GM12878 (cell line): ENCODE data around the gene WDR48. TPM values are rescaled to one million over a fixed set of nuclear protein-coding genes. Genes with fewer than 3 reads are reported as not detected.

Experiments
- ATF2 ChIP-seq: IDR thresholded peaks from 2 replicates; pipeline ENCODE4 v1.6.1; 2012; ENCODE audit warnings: low read length, inconsistent platforms
- BCL11A ChIP-seq: IDR thresholded peaks from 2 replicates; pipeline ENCODE4 v1.6.1; 2011; ENCODE audit warnings: low read depth, low read length
- CHD1 ChIP-seq: IDR thresholded peaks from 2 replicates; pipeline ENCODE4 v1.6.1; 2012; ENCODE audit warnings: low read depth, low read length, improper control_type of control experiment
- CTCF ChIP-seq, 3 experiments: IDR thresholded peaks in 2 of 3; conservative IDR thresholded peaks in 1 of 3; 2 replicates each; pipeline ENCODE4 v1.5.1; 2011; ENCODE audit warnings: low read depth in 3 of 3, low read length in 3 of 3, mild to moderate bottlenecking in 3 of 3, control low read depth in 2 of 3, moderate library complexity in 2 of 3, inconsistent platforms in 1 of 3, mixed read lengths in 1 of 3; ENCODE audit not compliant: control insufficient read depth in 2 of 3, insufficient read depth in 1 of 3; ENCODE audit errors: extremely low read depth in 1 of 3
- CUX1 ChIP-seq: IDR thresholded peaks from 2 replicates; pipeline ENCODE4 v1.6.1; 2012; ENCODE audit warnings: improper control_type of control experiment, low read depth, low read length; ENCODE audit not compliant: insufficient replicate concordance
- EED ChIP-seq: sonication (generic); IDR thresholded peaks from 2 replicates; pipeline ENCODE4 v1.6.1; 2016; ENCODE audit warnings: antibody characterized with exemption, low read depth
- NR2C1 ChIP-seq: fragments of 450-650 bp; IDR thresholded peaks from 2 replicates; pipeline ENCODE4 v1.6.1; 2017; ENCODE audit warnings: antibody characterized with exemption, mild to moderate bottlenecking, moderate library complexity
- RELB ChIP-seq: fragments of 450-650 bp; IDR thresholded peaks from 2 replicates; pipeline ENCODE4 v1.6.1; 2017; ENCODE audit warnings: low read depth, mild to moderate bottlenecking, moderate library complexity
- STAT1 ChIP-seq: fragments of 450-650 bp; conservative IDR thresholded peaks from 2 replicates; pipeline ENCODE4 v1.6.1; 2014; ENCODE audit warnings: antibody characterized with exemption, mild to moderate bottlenecking
- TCF7 ChIP-seq: IDR thresholded peaks from 2 replicates; pipeline ENCODE4 v1.6.1; 2014; ENCODE audit warnings: antibody characterized with exemption, borderline replicate concordance
- ZBTB33 ChIP-seq: fragments of 450-650 bp; IDR thresholded peaks from 2 replicates; pipeline ENCODE4 v1.6.1; 2017; ENCODE audit warnings: mild to moderate bottlenecking
- ZBTB4 ChIP-seq: fragments of 450-650 bp; formaldehyde crosslinking; IDR thresholded peaks from 2 replicates; pipeline ENCODE4 v1.4.0; 2022; ENCODE audit warnings: mild to moderate bottlenecking, moderate library complexity
- polyA plus RNA-seq, 11 experiments: library from polyadenylated mRNA; depleted of rRNA in 4 of 11; unstranded in 6 of 11; stranded (reverse) in 5 of 11; fragments of >200 nt; fragmentation: Nextera tagmentation in 4 of 11; fragmentation: Illumina TruSeq in 1 of 11; extraction: Ambion mirVana in 4 of 11; extraction: Trizol in 1 of 11; gene quantifications; 1 replicate in 1 of 11; 2 replicates in 10 of 11; pipeline versions ENCODE4 v1.2.1 to v1.2.3, GENCODE V29; 2011 to 2016; ENCODE audit warnings: inconsistent platforms in 2 of 11, missing spikeins in 2 of 11, low read depth in 1 of 11
- total RNA-seq, 4 experiments: library from RNA; depleted of rRNA in 3 of 4; stranded (reverse); fragments of >200 nt in 3 of 4; fragmentation: Illumina TruSeq in 1 of 4; extraction: Trizol in 1 of 4; gene quantifications; 2 replicates each; pipeline versions ENCODE4 v1.2.1 to v1.2.3, GENCODE V29; 2013 to 2021

The WDR48 gene
- total and polyA plus RNA-seq, 10 of the 15 experiments (the other 5 are each of a cell fraction or from before 2014, with no cell fraction given): 16.8 to 43.8 (median 29.0) TPM

- TF ChIP-seq CTCF (IDR thresholded peaks at IDR 0.05 in 2 of 3, conservative IDR thresholded peaks at IDR 0.05 in 1 of 3; ENCODE audit: control insufficient read depth in 2 of 3, extremely low read depth in 1 of 3, insufficient read depth in 1 of 3, low read depth in 3 of 3, low read length in 3 of 3): no peak
- peak; percentile 84; the same call in 1 of the 2 replicates for TF ChIP-seq RELB
- TF ChIP-seq NR2C1: peak; percentile 77
- no peak for TF ChIP-seq EED
- no peak for TF ChIP-seq ZBTB4 (CRISPR knock-in tag)
- TF ChIP-seq BCL11A: no peak
- TF ChIP-seq ATF2: no peak
- TF ChIP-seq CHD1: no peak
- TF ChIP-seq STAT1: no peak
- no peak for TF ChIP-seq TCF7
- TF ChIP-seq ZBTB33: no peak
- TF ChIP-seq CUX1: no peak
Observed at GRCh38 chr3:39051649-39052561, at the start of gene WDR48, which contains the start of gene SCN11A (continued).
